SK-N-SH treated with all-trans-retinoic acid at 6 μM for 48 hours (cell line): ENCODE data around the gene PVALEF.

Experiments used
- CSDC2 ChIP-seq: fragments of 250-450 bp; sonication (Bioruptor Pico); IDR thresholded peaks from 2 replicates; pipeline ENCODE4 v1.5.0; 2020; ENCODE audit warnings: mild to moderate bottlenecking, moderate library complexity
- ESRRG ChIP-seq: fragments of 250-450 bp; sonication (Bioruptor Pico); IDR thresholded peaks from 2 replicates; pipeline ENCODE4 v1.6.1; 2021; ENCODE audit warnings: mild to moderate bottlenecking
- GLIS3 ChIP-seq: fragments of 250-450 bp; sonication (Bioruptor Pico); IDR thresholded peaks from 2 replicates; pipeline ENCODE4 v1.5.0; 2020; ENCODE audit warnings: mild to moderate bottlenecking, moderate library complexity
- PPARA ChIP-seq: fragments of 250-450 bp; sonication (Bioruptor Pico); IDR thresholded peaks from 2 replicates; pipeline ENCODE4 v1.5.0; 2020; ENCODE audit warnings: mild to moderate bottlenecking, borderline replicate concordance
- RARB ChIP-seq: fragments of 250-450 bp; sonication (Bioruptor Pico); IDR thresholded peaks from 2 replicates; pipeline ENCODE4 v1.8.0; 2021; ENCODE audit warnings: mild to moderate bottlenecking, moderate library complexity
- SNAI2 ChIP-seq: fragments of 250-450 bp; sonication (Bioruptor Pico); IDR thresholded peaks from 2 replicates; pipeline ENCODE4 v1.5.0; 2020; ENCODE audit warnings: mild to moderate bottlenecking, moderate library complexity
- ZC3H10 ChIP-seq: fragments of 250-450 bp; sonication (Bioruptor Pico); IDR thresholded peaks from 2 replicates; pipeline ENCODE4 v1.5.1; 2021; ENCODE audit warnings: mild to moderate bottlenecking, moderate library complexity
- ZNF70 ChIP-seq: fragments of 450-650 bp; formaldehyde crosslinking; IDR thresholded peaks from 2 replicates; pipeline ENCODE4 v1.5.0; 2020; ENCODE audit warnings: mild to moderate bottlenecking, moderate library complexity
- ZNF8 ChIP-seq: fragments of 450-650 bp; formaldehyde crosslinking; IDR thresholded peaks from 2 replicates; pipeline ENCODE4 v1.5.0; 2020; ENCODE audit warnings: mild to moderate bottlenecking, moderate library complexity
- TF ChIP-seq, protein P1 (sequence below): fragments of 250-450 bp; sonication (Bioruptor Pico); IDR thresholded peaks from 2 replicates; pipeline ENCODE4 v1.8.0; 2020; ENCODE audit warnings: mild to moderate bottlenecking, moderate library complexity, borderline replicate concordance
- TF ChIP-seq, protein P2 (sequence below): fragments of 250-450 bp; sonication (Bioruptor Pico); IDR thresholded peaks from 2 replicates; pipeline ENCODE4 v1.5.1; 2020; ENCODE audit warnings: low read depth, mild to moderate bottlenecking, moderate library complexity
- TF ChIP-seq, protein P3 (sequence below): fragments of 250-450 bp; sonication (Bioruptor Pico); IDR thresholded peaks from 2 replicates; pipeline ENCODE4 v1.5.0; 2020; ENCODE audit warnings: mild to moderate bottlenecking, moderate library complexity

DNA sequence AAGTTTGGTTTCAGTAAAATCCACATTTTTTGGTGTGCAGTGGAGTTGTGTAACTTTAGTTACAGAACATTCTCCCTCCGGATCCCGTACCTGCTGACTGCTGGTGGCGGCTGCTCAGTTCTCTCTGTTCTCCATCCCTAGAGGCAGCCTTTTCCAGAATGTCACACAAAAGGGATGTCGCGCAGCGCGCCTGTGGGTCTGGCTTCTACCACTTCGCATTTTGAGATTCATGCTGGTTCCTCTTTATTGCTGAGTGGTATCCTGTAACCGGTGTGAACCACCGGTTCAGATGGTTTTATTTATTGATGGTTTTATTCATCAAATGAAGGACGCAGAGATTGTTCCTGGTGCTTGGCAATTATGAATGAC, 58.4 kb downstream of the PVALEF start:
- TF ChIP-seq, protein P1, sequence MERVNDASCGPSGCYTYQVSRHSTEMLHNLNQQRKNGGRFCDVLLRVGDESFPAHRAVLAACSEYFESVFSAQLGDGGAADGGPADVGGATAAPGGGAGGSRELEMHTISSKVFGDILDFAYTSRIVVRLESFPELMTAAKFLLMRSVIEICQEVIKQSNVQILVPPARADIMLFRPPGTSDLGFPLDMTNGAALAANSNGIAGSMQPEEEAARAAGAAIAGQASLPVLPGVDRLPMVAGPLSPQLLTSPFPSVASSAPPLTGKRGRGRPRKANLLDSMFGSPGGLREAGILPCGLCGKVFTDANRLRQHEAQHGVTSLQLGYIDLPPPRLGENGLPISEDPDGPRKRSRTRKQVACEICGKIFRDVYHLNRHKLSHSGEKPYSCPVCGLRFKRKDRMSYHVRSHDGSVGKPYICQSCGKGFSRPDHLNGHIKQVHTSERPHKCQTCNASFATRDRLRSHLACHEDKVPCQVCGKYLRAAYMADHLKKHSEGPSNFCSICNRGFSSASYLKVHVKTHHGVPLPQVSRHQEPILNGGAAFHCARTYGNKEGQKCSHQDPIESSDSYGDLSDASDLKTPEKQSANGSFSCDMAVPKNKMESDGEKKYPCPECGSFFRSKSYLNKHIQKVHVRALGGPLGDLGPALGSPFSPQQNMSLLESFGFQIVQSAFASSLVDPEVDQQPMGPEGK, result no peak
- TF ChIP-seq, protein P2, sequence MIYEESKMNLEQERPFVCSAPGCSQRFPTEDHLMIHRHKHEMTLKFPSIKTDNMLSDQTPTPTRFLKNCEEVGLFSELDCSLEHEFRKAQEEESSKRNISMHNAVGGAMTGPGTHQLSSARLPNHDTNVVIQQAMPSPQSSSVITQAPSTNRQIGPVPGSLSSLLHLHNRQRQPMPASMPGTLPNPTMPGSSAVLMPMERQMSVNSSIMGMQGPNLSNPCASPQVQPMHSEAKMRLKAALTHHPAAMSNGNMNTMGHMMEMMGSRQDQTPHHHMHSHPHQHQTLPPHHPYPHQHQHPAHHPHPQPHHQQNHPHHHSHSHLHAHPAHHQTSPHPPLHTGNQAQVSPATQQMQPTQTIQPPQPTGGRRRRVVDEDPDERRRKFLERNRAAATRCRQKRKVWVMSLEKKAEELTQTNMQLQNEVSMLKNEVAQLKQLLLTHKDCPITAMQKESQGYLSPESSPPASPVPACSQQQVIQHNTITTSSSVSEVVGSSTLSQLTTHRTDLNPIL, result no peak
- no peak for TF ChIP-seq ESRRG
- no peak for TF ChIP-seq SNAI2 (CRISPR knock-in tag)
- no peak for TF ChIP-seq RARB
- TF ChIP-seq, protein P3, sequence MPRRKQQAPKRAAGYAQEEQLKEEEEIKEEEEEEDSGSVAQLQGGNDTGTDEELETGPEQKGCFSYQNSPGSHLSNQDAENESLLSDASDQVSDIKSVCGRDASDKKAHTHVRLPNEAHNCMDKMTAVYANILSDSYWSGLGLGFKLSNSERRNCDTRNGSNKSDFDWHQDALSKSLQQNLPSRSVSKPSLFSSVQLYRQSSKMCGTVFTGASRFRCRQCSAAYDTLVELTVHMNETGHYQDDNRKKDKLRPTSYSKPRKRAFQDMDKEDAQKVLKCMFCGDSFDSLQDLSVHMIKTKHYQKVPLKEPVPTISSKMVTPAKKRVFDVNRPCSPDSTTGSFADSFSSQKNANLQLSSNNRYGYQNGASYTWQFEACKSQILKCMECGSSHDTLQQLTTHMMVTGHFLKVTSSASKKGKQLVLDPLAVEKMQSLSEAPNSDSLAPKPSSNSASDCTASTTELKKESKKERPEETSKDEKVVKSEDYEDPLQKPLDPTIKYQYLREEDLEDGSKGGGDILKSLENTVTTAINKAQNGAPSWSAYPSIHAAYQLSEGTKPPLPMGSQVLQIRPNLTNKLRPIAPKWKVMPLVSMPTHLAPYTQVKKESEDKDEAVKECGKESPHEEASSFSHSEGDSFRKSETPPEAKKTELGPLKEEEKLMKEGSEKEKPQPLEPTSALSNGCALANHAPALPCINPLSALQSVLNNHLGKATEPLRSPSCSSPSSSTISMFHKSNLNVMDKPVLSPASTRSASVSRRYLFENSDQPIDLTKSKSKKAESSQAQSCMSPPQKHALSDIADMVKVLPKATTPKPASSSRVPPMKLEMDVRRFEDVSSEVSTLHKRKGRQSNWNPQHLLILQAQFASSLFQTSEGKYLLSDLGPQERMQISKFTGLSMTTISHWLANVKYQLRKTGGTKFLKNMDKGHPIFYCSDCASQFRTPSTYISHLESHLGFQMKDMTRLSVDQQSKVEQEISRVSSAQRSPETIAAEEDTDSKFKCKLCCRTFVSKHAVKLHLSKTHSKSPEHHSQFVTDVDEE (CRISPR knock-in tag), result no peak
- no peak for TF ChIP-seq GLIS3
- TF ChIP-seq CSDC2 (CRISPR knock-in tag), result no peak
- TF ChIP-seq ZNF70 (CRISPR knock-in tag), result no peak
- TF ChIP-seq ZC3H10 (CRISPR knock-in tag), result no peak
- no peak for TF ChIP-seq PPARA (CRISPR knock-in tag)
- no peak for TF ChIP-seq ZNF8 (CRISPR knock-in tag)
